OCI-LY1 (cell line): ENCODE data around the gene HSPB2.

Experiments
- H2AFZ ChIP-seq: fragments of 200-600 bp; sonication (generic), shearing (Covaris generic); 2 replicates; pipeline ENCODE4 v1.6.0; 2014; ENCODE audit warnings: antibody characterized with exemption, mild to moderate bottlenecking, low read length
- H3F3A ChIP-seq: fragments of 200-600 bp; sonication (generic), shearing (Covaris generic); 2 replicates; pipeline ENCODE4 v1.6.0; 2014; ENCODE audit warnings: mild to moderate bottlenecking, antibody characterized with exemption, low read length, moderate library complexity; ENCODE audit not compliant: insufficient read depth
- H3K27ac ChIP-seq: fragments of 200-600 bp; sonication (generic); 2 replicates; pipeline ENCODE4 v1.5.1; 2014; ENCODE audit warnings: low read length, mixed run types, mild to moderate bottlenecking, low read depth; ENCODE audit not compliant: poor library complexity, severe bottlenecking
- H3K27me3 ChIP-seq: fragments of 200-600 bp; sonication (generic); 2 replicates; pipeline ENCODE4 v1.6.0; 2014; ENCODE audit warnings: antibody characterized with exemption, mild to moderate bottlenecking, low read length, moderate library complexity; ENCODE audit not compliant: insufficient read depth
- H3K36me3 ChIP-seq: fragments of 200-600 bp; sonication (generic); 2 replicates; pipeline ENCODE4 v1.6.1; 2014; ENCODE audit warnings: mild to moderate bottlenecking, antibody characterized with exemption, low read length, moderate library complexity, mixed read lengths; ENCODE audit not compliant: insufficient read depth
- H3K4me1 ChIP-seq: fragments of 200-600 bp; sonication (generic); 2 replicates; pipeline ENCODE4 v1.5.1; 2014; ENCODE audit warnings: mild to moderate bottlenecking, low read length, moderate library complexity; ENCODE audit not compliant: insufficient read depth, severe bottlenecking
- H3K4me2 ChIP-seq: fragments of 200-600 bp; sonication (generic), shearing (Covaris generic); 2 replicates; pipeline ENCODE4 v1.6.1; 2014; ENCODE audit warnings: low read length
- H3K4me3 ChIP-seq: fragments of 200-600 bp; sonication (generic); 2 replicates; pipeline ENCODE4 v1.5.1; 2014; ENCODE audit warnings: low read length, low read depth, mild to moderate bottlenecking, mixed read lengths; ENCODE audit not compliant: poor library complexity, severe bottlenecking
- H3K79me2 ChIP-seq: fragments of 200-600 bp; shearing (Covaris generic); 2 replicates; pipeline ENCODE4 v1.6.1; 2016; ENCODE audit warnings: mixed run types, low read length, mixed read lengths; ENCODE audit not compliant: insufficient read depth
- H3K9ac ChIP-seq: fragments of 200-600 bp; sonication (generic), shearing (Covaris generic); 2 replicates; pipeline ENCODE4 v1.6.1; 2014; ENCODE audit warnings: mild to moderate bottlenecking, low read length, mixed read lengths
- H3K9me2 ChIP-seq: fragments of 200-600 bp; sonication (generic), shearing (Covaris generic); 2 replicates; pipeline ENCODE4 v1.6.1; 2014; ENCODE audit warnings: low read depth, mild to moderate bottlenecking, low read length, mixed read lengths
- H3K9me3 ChIP-seq: fragments of 200-600 bp; shearing (Covaris generic); 2 replicates; pipeline ENCODE4 v1.6.1; 2014; ENCODE audit warnings: low read length, mixed read lengths
- H4K20me1 ChIP-seq: fragments of 200-600 bp; sonication (generic), shearing (Covaris generic); 2 replicates; pipeline ENCODE4 v1.6.0; 2016; ENCODE audit warnings: mild to moderate bottlenecking, low read length; ENCODE audit not compliant: insufficient read depth
- CTCF ChIP-seq: fragments of 200-600 bp; sonication (generic), shearing (Covaris generic); IDR thresholded peaks from 2 replicates; pipeline ENCODE4 v1.5.1; 2017; ENCODE audit warnings: mild to moderate bottlenecking, antibody characterized with exemption, low read length, moderate library complexity, mixed read lengths
- EZH2 ChIP-seq: fragments of 200-600 bp; sonication (generic), shearing (Covaris generic); IDR thresholded peaks from 2 replicates; pipeline ENCODE4 v1.8.0; 2017; ENCODE audit warnings: borderline replicate concordance, mixed run types, mild to moderate bottlenecking, antibody characterized with exemption, low read length, moderate library complexity, mixed read lengths

HSPB2 gene

GRCh38 chr11:111946499-111946898 lies 34.0 kb downstream of the HSPB2 start:
- Histone ChIP-seq H3K36me3 (no peaks in the 10 kb centered on the region), H3K79me2 (no peaks in the 10 kb centered on the region; the same call in 1 of the 2 replicates), H3K4me2 (no peak overlapping the region), H3K4me3 (no peak overlapping the region), H3K27ac (no peak overlapping the region), H4K20me1 (no peaks in the 10 kb centered on the region), H3K9me3 (peaks cover 5% of the 10 kb centered on the region; the same call in 1 of the 2 replicates), H3F3A (no peaks in the 10 kb centered on the region), H3K9me2 (no peaks in the 10 kb centered on the region), H2AFZ (no peak overlapping the region), H3K9ac (no peak overlapping the region), H3K27me3 (no peaks in the 10 kb centered on the region), H3K4me1 (no peaks in the 10 kb centered on the region)
- TF ChIP-seq CTCF: no peak
- TF ChIP-seq EZH2: no peak

- Histone ChIP-seq H3F3A (no peaks in the 10 kb centered on the region), H3K9me3 (peaks cover 7% of the 10 kb centered on the region; the same call in 1 of the 2 replicates), H2AFZ (no peak overlapping the region), H3K4me3 (no peak overlapping the region), H3K36me3 (peaks cover 4% of the 10 kb centered on the region; the same call in 1 of the 2 replicates), H4K20me1 (no peaks in the 10 kb centered on the region), H3K9me2 (no peaks in the 10 kb centered on the region), H3K27me3 (no peaks in the 10 kb centered on the region), H3K9ac (no peak overlapping the region), H3K4me1 (no peaks in the 10 kb centered on the region), H3K4me2 (no peak overlapping the region), H3K79me2 (no peaks in the 10 kb centered on the region; the same call in 1 of the 2 replicates), H3K27ac (no peak overlapping the region)
- TF ChIP-seq EZH2: no peak
- no peak for TF ChIP-seq CTCF
These were observed 34.6 kb downstream of the HSPB2 start for GRCh38 chr11:111947143-111947542.

- Histone ChIP-seq H3F3A (no peaks in the 10 kb centered on the region), H3K9ac (no peak overlapping the region), H2AFZ (no peak overlapping the region), H3K9me3 (peaks cover 7% of the 10 kb centered on the region; the same call in 1 of the 2 replicates), H3K27ac (no peak overlapping the region), H3K9me2 (no peaks in the 10 kb centered on the region), H3K4me2 (no peak overlapping the region), H4K20me1 (no peaks in the 10 kb centered on the region), H3K79me2 (no peaks in the 10 kb centered on the region; the same call in 1 of the 2 replicates), H3K27me3 (no peaks in the 10 kb centered on the region), H3K36me3 (peaks cover 4% of the 10 kb centered on the region; the same call in 1 of the 2 replicates), H3K4me1 (no peaks in the 10 kb centered on the region), H3K4me3 (no peak overlapping the region)
- TF ChIP-seq CTCF (no peak), EZH2 (no peak)
These were observed 37.2 kb downstream of the HSPB2 start for GRCh38 chr11:111949519-111950426.
